GM13977 (cell line): ENCODE data around the gene RAB25.

Experiments
- DNase-seq: peaks from one replicate; pipeline ENCODE4 v3.0.0; 2012; ENCODE audit warnings: low spot score
- in situ Hi-C: fragments of 300-500 bp; cut with MboI; formaldehyde crosslinking; loops from one replicate; pipeline ENCODE4 v1.12.0; 2022; ENCODE audit warnings: low sequenced_read_pairs, low pct_unique_long_range_greater_than_20kb, mixed read lengths, inconsistent platforms; ENCODE audit not compliant: unreplicated experiment
- TF ChIP-seq, protein P1 (sequence below): IDR thresholded peaks from 2 replicates; pipeline ENCODE4 v1.5.1; 2012; ENCODE audit warnings: mild to moderate bottlenecking, control low read depth; ENCODE audit not compliant: insufficient read depth; ENCODE audit errors: extremely low read depth, missing control alignments

Gene RAB25

DNA sequence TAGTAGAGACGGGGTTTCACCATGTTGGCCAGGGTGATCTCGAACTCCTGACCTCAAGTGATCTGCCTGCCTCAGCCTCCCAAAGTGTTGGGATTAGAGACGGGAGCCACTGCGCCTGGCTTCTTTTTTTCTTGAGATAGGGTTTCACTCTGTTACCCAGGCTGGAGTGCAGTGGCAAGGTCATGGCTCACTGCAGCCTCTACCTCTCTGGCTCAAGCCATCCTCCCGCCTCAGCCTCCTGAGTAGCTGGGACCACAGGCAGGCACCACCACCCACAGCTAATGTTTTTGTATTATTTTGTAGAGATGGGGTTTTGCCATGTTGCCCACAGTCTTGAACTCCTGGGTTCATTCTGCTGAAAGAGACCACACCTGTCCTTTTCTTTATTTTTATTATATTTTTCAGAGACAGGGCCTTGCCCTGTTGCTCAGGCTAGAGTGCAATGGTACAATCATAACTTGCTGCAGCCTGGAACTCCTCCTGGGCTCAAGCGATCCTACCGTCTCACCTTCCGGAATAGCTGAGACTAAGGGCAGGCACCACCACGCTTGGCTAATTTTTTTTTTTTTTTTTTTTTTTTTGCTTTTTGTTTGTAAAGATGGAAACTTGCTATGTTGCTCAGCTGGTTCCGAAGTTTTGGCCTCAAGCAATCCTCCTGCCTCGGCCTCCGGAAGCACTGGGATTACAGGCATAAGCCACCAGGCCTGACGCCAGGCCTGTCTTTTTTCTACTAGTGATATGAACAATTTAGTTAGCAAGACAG lies 56.6 kb downstream of the RAB25 start:
- DNase-seq, result no peak
- TF ChIP-seq, protein P1, sequence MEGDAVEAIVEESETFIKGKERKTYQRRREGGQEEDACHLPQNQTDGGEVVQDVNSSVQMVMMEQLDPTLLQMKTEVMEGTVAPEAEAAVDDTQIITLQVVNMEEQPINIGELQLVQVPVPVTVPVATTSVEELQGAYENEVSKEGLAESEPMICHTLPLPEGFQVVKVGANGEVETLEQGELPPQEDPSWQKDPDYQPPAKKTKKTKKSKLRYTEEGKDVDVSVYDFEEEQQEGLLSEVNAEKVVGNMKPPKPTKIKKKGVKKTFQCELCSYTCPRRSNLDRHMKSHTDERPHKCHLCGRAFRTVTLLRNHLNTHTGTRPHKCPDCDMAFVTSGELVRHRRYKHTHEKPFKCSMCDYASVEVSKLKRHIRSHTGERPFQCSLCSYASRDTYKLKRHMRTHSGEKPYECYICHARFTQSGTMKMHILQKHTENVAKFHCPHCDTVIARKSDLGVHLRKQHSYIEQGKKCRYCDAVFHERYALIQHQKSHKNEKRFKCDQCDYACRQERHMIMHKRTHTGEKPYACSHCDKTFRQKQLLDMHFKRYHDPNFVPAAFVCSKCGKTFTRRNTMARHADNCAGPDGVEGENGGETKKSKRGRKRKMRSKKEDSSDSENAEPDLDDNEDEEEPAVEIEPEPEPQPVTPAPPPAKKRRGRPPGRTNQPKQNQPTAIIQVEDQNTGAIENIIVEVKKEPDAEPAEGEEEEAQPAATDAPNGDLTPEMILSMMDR, result no peak
- in situ Hi-C loops, result no loop called here

DNA sequence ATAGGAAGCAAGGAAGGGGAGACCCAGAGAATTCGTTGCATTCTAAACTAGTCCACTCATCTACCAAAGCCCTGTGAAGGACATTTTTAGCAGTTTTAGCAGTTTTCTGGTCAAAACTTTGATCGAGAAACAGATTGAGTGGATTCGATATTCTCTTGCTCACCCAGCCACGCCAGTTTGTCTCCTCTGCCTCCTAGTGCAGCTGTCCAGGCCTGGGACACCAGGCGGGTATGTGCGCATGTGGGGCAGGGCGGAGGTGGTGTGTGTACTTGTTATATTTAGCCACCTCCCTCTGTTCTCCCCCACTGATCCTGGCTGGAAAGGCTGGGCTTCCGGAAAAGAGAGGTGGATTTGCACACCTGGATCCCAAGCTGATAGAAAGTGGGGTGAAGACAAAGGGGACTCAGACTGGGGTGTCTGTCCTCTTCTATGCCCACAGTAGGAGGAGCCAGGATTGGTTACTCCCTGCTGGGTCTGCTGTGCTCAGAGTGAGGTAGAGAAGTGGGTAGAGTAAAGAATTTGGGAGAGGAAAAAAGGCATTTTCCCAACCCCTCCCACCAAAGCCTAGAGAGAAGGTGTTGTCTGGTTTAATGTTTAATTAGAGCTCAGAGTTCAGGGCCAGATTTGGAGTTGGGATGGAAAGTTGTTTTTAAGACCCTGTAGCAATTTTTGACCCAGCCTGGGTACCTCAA lies 57.4 kb downstream of the RAB25 start:
- TF ChIP-seq, protein P1, result no peak
- no peak for DNase-seq
- in situ Hi-C loops, result no loop called here

DNA sequence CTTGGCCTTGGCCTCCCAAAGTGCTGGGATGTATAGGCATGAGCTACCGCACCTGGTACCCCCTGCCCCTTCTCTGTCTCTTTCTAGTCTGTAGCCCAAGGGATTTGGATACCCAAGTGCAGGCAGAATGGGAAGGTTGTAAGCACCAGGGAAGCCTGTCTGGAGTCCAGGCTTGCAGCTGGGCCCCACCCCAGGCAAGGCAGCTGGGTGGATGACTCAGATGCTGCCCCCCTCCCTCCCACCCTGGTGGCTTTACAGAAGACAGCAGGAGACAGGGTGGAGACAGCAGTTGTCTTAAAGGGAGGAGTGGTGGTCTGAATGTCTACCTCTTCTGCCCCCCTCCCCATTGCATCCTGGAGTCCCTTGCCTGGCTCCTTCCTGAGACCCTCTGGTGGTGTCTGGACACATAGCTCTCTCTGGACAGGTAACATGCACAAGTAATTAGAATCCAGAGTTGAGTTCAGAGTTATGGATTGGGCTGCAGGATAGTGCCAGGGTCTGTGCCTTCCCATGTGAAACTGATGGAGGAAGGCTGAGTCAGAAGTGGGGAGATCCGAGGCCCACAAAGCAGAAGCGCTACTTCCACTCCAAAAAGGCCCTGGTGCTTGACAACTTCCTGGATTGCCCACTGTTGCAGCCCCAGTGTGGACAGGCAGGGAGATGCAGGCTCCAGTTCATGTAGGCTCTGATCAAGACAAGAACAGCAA lies 58.7 kb downstream of the RAB25 start:
- in situ Hi-C loops, result no loop called here
- TF ChIP-seq, protein P1, result no peak
- no peak for DNase-seq
